ENCODE measurements around the gene BTBD9. TPM values are rescaled to one million over a fixed set of nuclear protein-coding genes. Genes with fewer than 3 reads are reported as not detected.
"Not testable (repeated sequence)": the region's sequence is repeated elsewhere in the genome, so short reads cannot be mapped to it uniquely, and the experiment has no call there.

The BTBD9 gene
- total RNA-seq, 5 donors from 2014 or later (not counting 1 experiment from before 2014, with no cell fraction given) = 29.3 to 67.7 (median 38.1) TPM

DNA sequence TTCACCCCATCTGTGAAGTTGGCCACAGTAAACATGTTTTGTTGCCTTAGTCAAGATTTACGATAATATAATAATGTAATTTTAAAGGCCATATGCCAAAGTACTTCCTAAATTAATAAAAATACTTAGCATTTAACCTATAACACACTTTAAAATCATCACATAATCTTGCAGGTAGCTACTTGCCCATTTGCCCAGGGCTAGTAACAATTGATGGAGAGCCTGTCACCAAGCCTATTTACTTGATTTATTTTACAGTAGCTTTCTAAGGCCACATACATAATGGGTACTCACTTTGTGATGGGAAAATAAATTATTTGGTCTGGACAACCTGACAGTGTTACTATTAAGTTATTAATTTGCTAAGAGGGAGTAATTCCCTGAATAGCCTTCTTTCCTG is 14.5 kb downstream of the BTBD9 start:
- Histone ChIP-seq H3K27me3 (replicated peaks in 1 of 2; ENCODE audit: control insufficient read depth in 2 of 2, extremely low read depth in 1 of 2, insufficient read depth in 2 of 2, low read length in 1 of 2) (no peaks in the 10 kb centered on the region), H3K9me3 (no peaks in the 10 kb centered on the region), H3K36me3 (ENCODE audit: control insufficient read depth in 2 of 2, extremely low read depth in 1 of 2, insufficient read depth in 1 of 2, low read length in 1 of 2) (no peaks in the 10 kb centered on the region), H3K4me1 (ENCODE audit: control insufficient read depth in 1 of 2, extremely low read depth in 1 of 2, insufficient read depth in 2 of 2, low read length in 2 of 2) (no peaks in the 10 kb centered on the region), H3K27ac (ENCODE audit: low read length) (no peak overlapping the region), H3K4me3 (ENCODE audit: control insufficient read depth in 1 of 2, extremely low read depth in 1 of 2, low read length in 1 of 2) (no peak overlapping the region)
- ATAC-seq (replicated peaks in 1 of 4) (no peak), DNase-seq (no peak)
- Mint-ChIP-seq H3K27me3 (no peaks in the 10 kb centered on the region), H3K36me3 (peaks cover 5% of the 10 kb centered on the region), H3K4me1 (peaks cover 46 to 51% (median 47%) of the 10 kb centered on the region in 3 donors), H3K4me3 (no peak overlapping the region), H3K27ac (no peak overlapping the region), H3K9me3 (no peaks in the 10 kb centered on the region)
- WGBS (ENCODE audit: insufficient coverage) = no CpG with 5 or more reads among the region's 1 CpG
- ChIA-PET CTCF (interaction anchor here in 1 of 2 donors (0.7 to 0.8 kb wide), 2 partner anchors 23 to 131 kb away, joined by 3 to 4 read pairs; no protein-coding TSS in a partner anchor), POLR2A (interaction anchor here (0.6 kb wide), 2 partner anchors 67 to 923 kb away, joined by 3 to 5 read pairs; no protein-coding TSS in a partner anchor)

- H3K9me3 ChIP-seq; H3K27ac ChIP-seq (ENCODE audit: low read length); H3K27ac Mint-ChIP-seq; H3K36me3 ChIP-seq (ENCODE audit: control insufficient read depth in 2 of 2, extremely low read depth in 1 of 2, insufficient read depth in 1 of 2, low read length in 1 of 2); ATAC-seq (replicated peaks in 1 of 4); H3K27me3 Mint-ChIP-seq; H3K4me3 ChIP-seq (ENCODE audit: control insufficient read depth in 1 of 2, extremely low read depth in 1 of 2, low read length in 1 of 2); H3K9me3 Mint-ChIP-seq; CTCF ChIA-PET; H3K4me1 ChIP-seq (ENCODE audit: control insufficient read depth in 1 of 2, extremely low read depth in 1 of 2, insufficient read depth in 2 of 2, low read length in 2 of 2); H3K4me3 Mint-ChIP-seq; H3K27me3 ChIP-seq (replicated peaks in 1 of 2; ENCODE audit: control insufficient read depth in 2 of 2, extremely low read depth in 1 of 2, insufficient read depth in 2 of 2, low read length in 1 of 2); DNase-seq; POLR2A ChIA-PET; H3K36me3 Mint-ChIP-seq: not testable (repeated sequence)
- peaks cover 30 to 32% (median 31%) of the 10 kb centered on the region in 3 donors for H3K4me1 Mint-ChIP-seq
- WGBS (ENCODE audit: insufficient coverage) = no CpG with 5 or more reads among the region's 1 CpG
Observed at GRCh38 chr6:38619342-38619741, 20.4 kb downstream of the BTBD9 start.

DNA sequence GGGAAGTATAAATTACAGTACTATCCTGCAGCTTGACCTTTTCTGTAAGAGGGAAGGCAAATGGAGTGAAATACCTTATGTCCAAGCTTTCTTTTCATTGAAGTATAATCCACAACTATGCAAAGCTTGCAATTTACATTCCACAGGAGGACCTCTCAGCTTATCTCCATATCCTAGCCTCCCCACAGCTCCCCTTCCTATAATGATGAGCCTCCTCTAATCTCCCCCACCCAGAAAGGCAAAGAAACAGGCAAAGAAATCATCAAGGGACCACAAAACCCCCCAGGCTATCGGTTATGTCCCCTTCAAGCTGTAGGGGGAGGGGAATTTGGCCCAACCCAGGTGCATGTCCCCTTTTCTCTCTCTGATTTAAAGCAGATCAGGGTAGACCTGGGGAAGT is 21.4 kb downstream of the BTBD9 start:
- DNase-seq; H3K27me3 ChIP-seq (replicated peaks in 1 of 2; ENCODE audit: control insufficient read depth in 2 of 2, extremely low read depth in 1 of 2, insufficient read depth in 2 of 2, low read length in 1 of 2); POLR2A ChIA-PET; CTCF ChIA-PET; H3K36me3 ChIP-seq (ENCODE audit: control insufficient read depth in 2 of 2, extremely low read depth in 1 of 2, insufficient read depth in 1 of 2, low read length in 1 of 2); H3K9me3 ChIP-seq; H3K9me3 Mint-ChIP-seq; H3K27ac ChIP-seq (ENCODE audit: low read length); H3K27me3 Mint-ChIP-seq; H3K4me1 ChIP-seq (ENCODE audit: control insufficient read depth in 1 of 2, extremely low read depth in 1 of 2, insufficient read depth in 2 of 2, low read length in 2 of 2); H3K36me3 Mint-ChIP-seq; H3K4me3 ChIP-seq (ENCODE audit: control insufficient read depth in 1 of 2, extremely low read depth in 1 of 2, low read length in 1 of 2); H3K27ac Mint-ChIP-seq; H3K4me3 Mint-ChIP-seq; ATAC-seq (replicated peaks in 1 of 4): not testable (repeated sequence)
- H3K4me1 Mint-ChIP-seq = peaks cover 29 to 31% (median 30%) of the 10 kb centered on the region in 3 donors
- no CpG with 5 or more reads among the region's 1 CpG for WGBS (ENCODE audit: insufficient coverage)

- Histone ChIP-seq H3K27ac (ENCODE audit: low read length) (no peak overlapping the region), H3K4me3 (ENCODE audit: control insufficient read depth in 1 of 2, extremely low read depth in 1 of 2, low read length in 1 of 2) (no peak overlapping the region), H3K9me3 (no peaks in the 10 kb centered on the region), H3K4me1 (ENCODE audit: control insufficient read depth in 1 of 2, extremely low read depth in 1 of 2, insufficient read depth in 2 of 2, low read length in 2 of 2) (no peaks in the 10 kb centered on the region), H3K27me3 (replicated peaks in 1 of 2; ENCODE audit: control insufficient read depth in 2 of 2, extremely low read depth in 1 of 2, insufficient read depth in 2 of 2, low read length in 1 of 2) (no peaks in the 10 kb centered on the region), H3K36me3 (ENCODE audit: control insufficient read depth in 2 of 2, extremely low read depth in 1 of 2, insufficient read depth in 1 of 2, low read length in 1 of 2) (no peaks in the 10 kb centered on the region)
- Mint-ChIP-seq H3K27me3 (no peaks in the 10 kb centered on the region), H3K27ac (no peak overlapping the region), H3K4me1 (peaks cover 24 to 27% (median 25%) of the 10 kb centered on the region in 3 donors), H3K4me3 (no peak overlapping the region), H3K9me3 (no peaks in the 10 kb centered on the region), H3K36me3 (no peaks in the 10 kb centered on the region)
- DNase-seq (no peak), ATAC-seq (replicated peaks in 1 of 4) (no peak)
- ChIA-PET POLR2A (no interaction called here), CTCF (no interaction called here)
- 97% methylated on average over 5 of the region's 8 CpGs for WGBS (ENCODE audit: insufficient coverage)
Observed at GRCh38 chr6:38617856-38618255, 21.9 kb downstream of the BTBD9 start.

DNA sequence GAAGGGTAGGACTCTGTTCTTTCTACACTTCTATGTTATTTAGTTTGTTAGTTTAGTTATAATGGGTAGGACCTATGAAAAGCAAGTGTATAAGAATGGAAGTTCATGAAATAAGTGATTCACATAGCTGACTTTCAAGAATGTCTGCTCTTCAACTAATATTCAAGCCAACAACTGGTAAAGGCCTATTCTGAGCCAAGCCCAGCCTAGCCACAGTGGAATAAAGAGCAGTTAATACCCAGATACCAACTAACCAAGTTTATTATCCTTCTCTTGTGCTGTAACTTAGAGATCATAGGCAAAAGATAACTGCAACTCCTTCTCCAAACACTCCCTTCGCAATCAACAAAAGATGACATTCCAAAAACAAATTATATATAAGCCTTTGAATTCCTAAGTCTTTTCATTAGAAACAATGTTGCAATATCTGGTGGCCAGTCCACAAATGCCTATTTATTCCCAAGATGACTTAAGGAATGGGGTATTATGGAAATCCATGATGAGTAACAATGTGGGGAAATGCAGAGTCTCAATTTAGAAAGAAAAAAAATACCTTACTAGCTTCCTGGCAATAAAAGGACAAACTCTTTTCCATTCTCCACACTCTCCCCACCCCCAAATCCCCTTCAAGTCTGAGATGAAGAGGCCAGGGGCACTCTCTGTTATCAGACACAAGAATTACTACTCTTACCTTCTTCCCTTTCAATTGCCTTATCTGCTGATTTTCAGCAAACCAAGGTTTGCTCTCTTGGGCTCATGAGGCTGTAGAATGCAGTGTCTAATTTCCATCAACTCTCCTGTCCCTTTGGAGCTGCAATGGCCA is 27.4 kb downstream of the BTBD9 start:
- H3K4me3 Mint-ChIP-seq = no peak overlapping the region
- Histone ChIP-seq H3K27me3 (replicated peaks in 1 of 2; ENCODE audit: control insufficient read depth in 2 of 2, extremely low read depth in 1 of 2, insufficient read depth in 2 of 2, low read length in 1 of 2) (no peaks in the 10 kb centered on the region), H3K36me3 (ENCODE audit: control insufficient read depth in 2 of 2, extremely low read depth in 1 of 2, insufficient read depth in 1 of 2, low read length in 1 of 2) (no peaks in the 10 kb centered on the region), H3K4me1 (ENCODE audit: control insufficient read depth in 1 of 2, extremely low read depth in 1 of 2, insufficient read depth in 2 of 2, low read length in 2 of 2) (no peaks in the 10 kb centered on the region), H3K27ac (ENCODE audit: low read length) (no peak overlapping the region), H3K9me3 (no peaks in the 10 kb centered on the region), H3K4me3 (ENCODE audit: control insufficient read depth in 1 of 2, extremely low read depth in 1 of 2, low read length in 1 of 2) (no peak overlapping the region)
- H3K4me1 Mint-ChIP-seq = peaks cover 29 to 32% (median 31%) of the 10 kb centered on the region in 3 donors
- no peaks in the 10 kb centered on the region for H3K9me3 Mint-ChIP-seq
- POLR2A ChIA-PET = no interaction called here
- no peaks in the 10 kb centered on the region for H3K27me3 Mint-ChIP-seq
- H3K36me3 Mint-ChIP-seq = no peaks in the 10 kb centered on the region
- no CpG with 5 or more reads among the region's 1 CpG for WGBS (ENCODE audit: insufficient coverage)
- ATAC-seq (replicated peaks in 1 of 4) (no peak), DNase-seq (no peak)
- no peak overlapping the region for H3K27ac Mint-ChIP-seq
- CTCF ChIA-PET = no interaction called here

GRCh38 chr6:38610050-38610625 is 29.6 kb downstream of the BTBD9 start:
- ATAC-seq (replicated peaks in 1 of 4) = no peak
- Histone ChIP-seq H3K36me3 (ENCODE audit: control insufficient read depth in 2 of 2, extremely low read depth in 1 of 2, insufficient read depth in 1 of 2, low read length in 1 of 2) (no peaks in the 10 kb centered on the region), H3K27me3 (replicated peaks in 1 of 2; ENCODE audit: control insufficient read depth in 2 of 2, extremely low read depth in 1 of 2, insufficient read depth in 2 of 2, low read length in 1 of 2) (no peaks in the 10 kb centered on the region), H3K4me1 (ENCODE audit: control insufficient read depth in 1 of 2, extremely low read depth in 1 of 2, insufficient read depth in 2 of 2, low read length in 2 of 2) (no peaks in the 10 kb centered on the region), H3K4me3 (ENCODE audit: control insufficient read depth in 1 of 2, extremely low read depth in 1 of 2, low read length in 1 of 2) (no peak overlapping the region), H3K9me3 (no peaks in the 10 kb centered on the region), H3K27ac (ENCODE audit: low read length) (no peak overlapping the region)
- Mint-ChIP-seq H3K9me3 (no peaks in the 10 kb centered on the region), H3K4me1 (peaks cover 25 to 33% (median 30%) of the 10 kb centered on the region in 3 donors), H3K27ac (no peak overlapping the region), H3K36me3 (peaks cover 7% of the 10 kb centered on the region), H3K4me3 (no peak overlapping the region), H3K27me3 (no peaks in the 10 kb centered on the region)
- DNase-seq = no peak
- CTCF ChIA-PET = no interaction called here
- POLR2A ChIA-PET = interaction anchor here in 1 of 2 donors (0.6 kb wide), 1 partner anchor 970 kb away, joined by 3 read pairs; no protein-coding TSS in a partner anchor
- no CpG with 5 or more reads among the region's 6 CpGs for WGBS (ENCODE audit: insufficient coverage)

Measured in T-cell (primary cell).